Stimulated activated CD8-positive, alpha-beta memory T cell treated with anti-CD3 and anti-CD28 coated beads, Interleukin-15, amount 100 ng/mL, for 48 hours (primary cell): Measurements from ENCODE around the gene GPR107.

ENCODE experiments used
- DNase-seq, 2 donors: peaks; one replicate each; pipeline ENCODE4 v3.0.0-alpha.2; 2020; ENCODE audit warnings: low read depth in 2 of 2

GPR107 gene

GRCh38 chr9:130137081-130137640 lies 83.5 kb downstream of the GPR107 start:
- no peak for DNase-seq

GRCh38 chr9:130137641-130138081 lies 84.0 kb downstream of the GPR107 start:
- no peak for DNase-seq

GRCh38 chr9:130138171-130138653 lies 84.5 kb downstream of the GPR107 start:
- no peak for DNase-seq

GRCh38 chr9:130138791-130139190 lies 85.1 kb downstream of the GPR107 start:
- DNase-seq = no peak

- DNase-seq = no peak
These were observed 85.5 kb downstream of the GPR107 start for GRCh38 chr9:130139251-130139650.

- DNase-seq = peak; percentile 58 to 75
These were observed 87.0 kb downstream of the GPR107 start for GRCh38 chr9:130140706-130141105.

- no peak for DNase-seq
These were observed 88.3 kb downstream of the GPR107 start for GRCh38 chr9:130142056-130142455.

GRCh38 chr9:130142641-130143040 lies 88.9 kb downstream of the GPR107 start:
- DNase-seq = no peak

GRCh38 chr9:130143279-130143893 lies 89.7 kb downstream of the GPR107 start:
- no peak for DNase-seq

GRCh38 chr9:130143958-130144366 lies 90.3 kb downstream of the GPR107 start:
- no peak for DNase-seq

GRCh38 chr9:130144703-130145102 lies 91.0 kb downstream of the GPR107 start:
- DNase-seq = no peak

GRCh38 chr9:130145658-130146057 lies 92.0 kb downstream of the GPR107 start:
- no peak for DNase-seq

GRCh38 chr9:130147198-130147597 lies 93.5 kb downstream of the GPR107 start:
- no peak for DNase-seq

GRCh38 chr9:130147910-130148309 lies 94.2 kb downstream of the GPR107 start:
- no peak for DNase-seq

GRCh38 chr9:130149031-130149430 lies 95.3 kb downstream of the GPR107 start:
- DNase-seq = no peak

- DNase-seq = no peak
These were observed 96.1 kb downstream of the GPR107 start for GRCh38 chr9:130149654-130150286.

GRCh38 chr9:130150779-130151382 lies 97.2 kb downstream of the GPR107 start:
- DNase-seq = no peak

- no peak for DNase-seq
These were observed 101.1 kb downstream of the GPR107 start for GRCh38 chr9:130154816-130155215.

- no peak for DNase-seq
These were observed 101.9 kb downstream of the GPR107 start for GRCh38 chr9:130155647-130156046.

- no peak for DNase-seq
These were observed 103.0 kb downstream of the GPR107 start for GRCh38 chr9:130156672-130157071.

GRCh38 chr9:130157079-130157478 lies 103.4 kb downstream of the GPR107 start:
- no peak for DNase-seq

GRCh38 chr9:130158001-130158400 lies 104.3 kb downstream of the GPR107 start:
- no peak for DNase-seq

GRCh38 chr9:130159057-130159456 lies 105.4 kb downstream of the GPR107 start:
- no peak for DNase-seq
